ENCODE measurements around the gene ATG10. TPM values are rescaled to one million over a fixed set of nuclear protein-coding genes. Genes with fewer than 3 reads are reported as not detected.

Gene ATG10
- total RNA-seq, 1 experiment from 2014 or later, result 10.0 TPM

DNA sequence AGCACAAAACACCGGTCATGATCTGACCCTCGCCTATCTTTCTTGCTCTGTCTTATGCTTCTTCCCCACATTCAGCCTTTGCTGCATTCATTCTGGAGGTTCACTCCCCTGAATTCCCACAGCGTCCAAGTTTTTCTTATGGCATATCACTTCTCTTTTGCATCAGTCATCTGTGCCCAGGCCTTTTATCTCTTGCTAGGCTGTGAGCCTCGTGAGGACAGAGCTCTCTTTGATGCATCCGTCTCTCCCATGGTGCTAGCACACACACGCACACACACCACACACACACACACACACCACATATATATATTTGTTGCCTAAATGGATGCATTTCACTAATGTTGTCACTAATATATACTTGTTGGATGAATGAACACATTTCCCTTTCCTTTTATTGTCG is 45.8 kb upstream of the ATG10 start:
- Mint-ChIP-seq H3K36me3 (ENCODE audit: insufficient read depth, unreplicated experiment) (no peaks in the 10 kb centered on the region), H3K9me3 (ENCODE audit: low read depth, unreplicated experiment) (no peaks in the 10 kb centered on the region), H3K27me3 (ENCODE audit: unreplicated experiment) (peaks cover 17% of the 10 kb centered on the region), H3K27ac (ENCODE audit: unreplicated experiment) (no peak overlapping the region), H3K4me3 (ENCODE audit: low read depth, unreplicated experiment) (no peak overlapping the region), H3K4me1 (ENCODE audit: low read depth, unreplicated experiment) (no peaks in the 10 kb centered on the region)
- intact Hi-C loops (cut with micrococcal nuclease; ENCODE audit: unreplicated experiment), result no loop called here
- CTCF ChIA-PET, result no interaction called here
- TF ChIP-seq, protein P1, sequence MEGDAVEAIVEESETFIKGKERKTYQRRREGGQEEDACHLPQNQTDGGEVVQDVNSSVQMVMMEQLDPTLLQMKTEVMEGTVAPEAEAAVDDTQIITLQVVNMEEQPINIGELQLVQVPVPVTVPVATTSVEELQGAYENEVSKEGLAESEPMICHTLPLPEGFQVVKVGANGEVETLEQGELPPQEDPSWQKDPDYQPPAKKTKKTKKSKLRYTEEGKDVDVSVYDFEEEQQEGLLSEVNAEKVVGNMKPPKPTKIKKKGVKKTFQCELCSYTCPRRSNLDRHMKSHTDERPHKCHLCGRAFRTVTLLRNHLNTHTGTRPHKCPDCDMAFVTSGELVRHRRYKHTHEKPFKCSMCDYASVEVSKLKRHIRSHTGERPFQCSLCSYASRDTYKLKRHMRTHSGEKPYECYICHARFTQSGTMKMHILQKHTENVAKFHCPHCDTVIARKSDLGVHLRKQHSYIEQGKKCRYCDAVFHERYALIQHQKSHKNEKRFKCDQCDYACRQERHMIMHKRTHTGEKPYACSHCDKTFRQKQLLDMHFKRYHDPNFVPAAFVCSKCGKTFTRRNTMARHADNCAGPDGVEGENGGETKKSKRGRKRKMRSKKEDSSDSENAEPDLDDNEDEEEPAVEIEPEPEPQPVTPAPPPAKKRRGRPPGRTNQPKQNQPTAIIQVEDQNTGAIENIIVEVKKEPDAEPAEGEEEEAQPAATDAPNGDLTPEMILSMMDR (IDR thresholded peaks at IDR 0.05; ENCODE audit: unreplicated experiment), result no peak
- DNase-seq, result no peak
- BruUV-seq (replicated peaks), result no TSS peak

DNA sequence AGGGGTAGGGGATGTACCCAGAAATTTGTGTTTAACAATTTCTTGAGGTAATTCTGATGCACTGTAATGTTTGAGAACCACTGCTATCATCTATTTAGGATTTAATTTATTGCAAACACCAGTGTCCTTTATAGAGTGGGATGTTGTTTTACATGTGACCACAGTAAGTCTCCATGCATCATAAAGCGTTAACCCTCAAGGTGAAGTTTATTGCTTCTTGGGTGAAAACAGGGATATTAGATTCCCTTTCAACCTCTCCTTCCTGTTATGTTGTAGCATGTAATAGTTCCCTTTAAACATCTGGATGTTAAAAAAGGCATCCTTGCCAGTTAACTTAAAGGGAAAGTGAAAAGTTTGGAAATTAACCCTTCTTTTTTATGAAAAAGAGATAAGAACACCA is 35.8 kb upstream of the ATG10 start:
- CTCF ChIA-PET, result no interaction called here

DNA sequence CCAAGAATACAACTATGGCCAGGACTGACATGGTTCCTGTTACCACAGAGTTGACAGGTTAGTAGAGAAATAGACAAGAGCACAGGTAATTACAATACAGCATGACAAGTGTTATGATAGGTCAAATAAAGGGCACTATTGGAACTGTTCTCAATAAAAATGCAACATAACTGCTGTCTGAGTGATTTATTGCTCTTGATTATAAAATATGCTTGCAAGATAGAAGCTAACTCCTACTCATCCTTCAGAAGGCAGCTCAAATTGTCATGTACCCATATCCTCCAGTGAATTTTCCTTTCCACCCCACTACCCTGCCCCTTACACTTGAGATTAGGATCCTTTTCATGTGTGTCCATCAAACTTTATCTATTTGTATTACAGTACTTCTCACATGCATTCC is 35.1 kb upstream of the ATG10 start:
- TF ChIP-seq, protein P1 (IDR thresholded peaks at IDR 0.05; ENCODE audit: unreplicated experiment), result no peak
- intact Hi-C loops (cut with micrococcal nuclease; ENCODE audit: unreplicated experiment), result no loop called here
- H3K4me1 Mint-ChIP-seq (ENCODE audit: low read depth, unreplicated experiment), result no peaks in the 10 kb centered on the region
- H3K36me3 Mint-ChIP-seq (ENCODE audit: insufficient read depth, unreplicated experiment), result no peaks in the 10 kb centered on the region
- no peak for DNase-seq
- BruUV-seq (replicated peaks), result no TSS peak
- CTCF ChIA-PET, result no interaction called here
- H3K27me3 Mint-ChIP-seq (ENCODE audit: unreplicated experiment), result no peaks in the 10 kb centered on the region
- H3K27ac Mint-ChIP-seq (ENCODE audit: unreplicated experiment), result no peak overlapping the region
- no peaks in the 10 kb centered on the region for H3K9me3 Mint-ChIP-seq (ENCODE audit: low read depth, unreplicated experiment)
- H3K4me3 Mint-ChIP-seq (ENCODE audit: low read depth, unreplicated experiment), result no peak overlapping the region

More for the DNA sequence above, 35.8 kb upstream of the ATG10 start:
- H3K36me3 Mint-ChIP-seq (ENCODE audit: insufficient read depth, unreplicated experiment), result no peaks in the 10 kb centered on the region
- no peaks in the 10 kb centered on the region for H3K9me3 Mint-ChIP-seq (ENCODE audit: low read depth, unreplicated experiment)
- no peaks in the 10 kb centered on the region for H3K27me3 Mint-ChIP-seq (ENCODE audit: unreplicated experiment)
- H3K27ac Mint-ChIP-seq (ENCODE audit: unreplicated experiment), result no peak overlapping the region
- no TSS peak for BruUV-seq (replicated peaks)
- H3K4me1 Mint-ChIP-seq (ENCODE audit: low read depth, unreplicated experiment), result no peaks in the 10 kb centered on the region
- DNase-seq, result no peak
- no peak overlapping the region for H3K4me3 Mint-ChIP-seq (ENCODE audit: low read depth, unreplicated experiment)
- TF ChIP-seq, protein P1 (IDR thresholded peaks at IDR 0.05; ENCODE audit: unreplicated experiment), result no peak
- intact Hi-C loops (cut with micrococcal nuclease; ENCODE audit: unreplicated experiment), result no loop called here

DNA sequence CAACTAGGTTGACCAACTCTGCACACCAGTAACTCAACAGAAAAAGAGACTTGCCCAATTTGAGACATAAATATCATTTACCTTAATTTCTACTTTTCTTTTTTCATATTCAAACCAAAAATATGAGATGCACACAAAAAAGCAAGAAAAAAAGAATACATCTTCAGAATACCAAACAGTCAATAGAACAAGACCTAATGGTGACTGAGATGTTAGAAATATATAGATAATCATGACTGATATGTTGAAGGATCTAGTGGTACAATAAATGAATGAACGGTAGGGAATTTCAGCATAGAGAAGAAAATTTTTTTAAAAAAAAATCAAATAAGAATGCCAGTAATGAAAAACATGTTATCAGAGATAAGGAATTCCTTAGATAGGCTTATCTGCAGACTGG is 29.1 kb upstream of the ATG10 start:
- no TSS peak for BruUV-seq (replicated peaks)
- intact Hi-C loops (cut with micrococcal nuclease; ENCODE audit: unreplicated experiment), result no loop called here

More for the DNA sequence above, 29.1 kb upstream of the ATG10 start:
- no peaks in the 10 kb centered on the region for H3K36me3 Mint-ChIP-seq (ENCODE audit: insufficient read depth, unreplicated experiment)
- H3K27ac Mint-ChIP-seq (ENCODE audit: unreplicated experiment), result no peak overlapping the region
- DNase-seq, result no peak
- TF ChIP-seq, protein P1 (IDR thresholded peaks at IDR 0.05; ENCODE audit: unreplicated experiment), result no peak
- H3K27me3 Mint-ChIP-seq (ENCODE audit: unreplicated experiment), result no peaks in the 10 kb centered on the region
- H3K4me1 Mint-ChIP-seq (ENCODE audit: low read depth, unreplicated experiment), result no peaks in the 10 kb centered on the region
- peaks cover 6% of the 10 kb centered on the region for H3K9me3 Mint-ChIP-seq (ENCODE audit: low read depth, unreplicated experiment)
- CTCF ChIA-PET, result no interaction called here
- no peak overlapping the region for H3K4me3 Mint-ChIP-seq (ENCODE audit: low read depth, unreplicated experiment)
